ENCODE measurements around the gene TPD52L1.

DNA sequence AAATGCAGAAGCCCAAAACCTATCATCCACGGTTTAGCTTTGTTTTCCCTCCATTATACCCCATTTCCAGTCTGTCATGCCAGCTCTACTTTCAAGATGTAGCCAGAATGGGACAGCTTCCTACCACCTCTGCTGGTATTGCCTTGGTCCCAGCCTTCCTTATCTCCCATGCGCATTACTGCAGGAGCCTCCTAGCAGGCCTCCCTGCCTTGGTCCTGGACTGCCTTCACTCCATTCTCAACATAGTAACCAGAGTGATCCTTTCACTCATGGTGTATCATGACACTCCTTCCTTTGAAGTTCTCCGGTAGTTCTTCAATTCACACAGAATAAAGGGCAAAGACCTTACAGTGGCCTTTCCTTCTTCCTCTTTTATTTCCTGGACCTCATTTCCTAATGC, 15.9 kb downstream of the TPD52L1 start:
- TF ChIP-seq, protein P1, sequence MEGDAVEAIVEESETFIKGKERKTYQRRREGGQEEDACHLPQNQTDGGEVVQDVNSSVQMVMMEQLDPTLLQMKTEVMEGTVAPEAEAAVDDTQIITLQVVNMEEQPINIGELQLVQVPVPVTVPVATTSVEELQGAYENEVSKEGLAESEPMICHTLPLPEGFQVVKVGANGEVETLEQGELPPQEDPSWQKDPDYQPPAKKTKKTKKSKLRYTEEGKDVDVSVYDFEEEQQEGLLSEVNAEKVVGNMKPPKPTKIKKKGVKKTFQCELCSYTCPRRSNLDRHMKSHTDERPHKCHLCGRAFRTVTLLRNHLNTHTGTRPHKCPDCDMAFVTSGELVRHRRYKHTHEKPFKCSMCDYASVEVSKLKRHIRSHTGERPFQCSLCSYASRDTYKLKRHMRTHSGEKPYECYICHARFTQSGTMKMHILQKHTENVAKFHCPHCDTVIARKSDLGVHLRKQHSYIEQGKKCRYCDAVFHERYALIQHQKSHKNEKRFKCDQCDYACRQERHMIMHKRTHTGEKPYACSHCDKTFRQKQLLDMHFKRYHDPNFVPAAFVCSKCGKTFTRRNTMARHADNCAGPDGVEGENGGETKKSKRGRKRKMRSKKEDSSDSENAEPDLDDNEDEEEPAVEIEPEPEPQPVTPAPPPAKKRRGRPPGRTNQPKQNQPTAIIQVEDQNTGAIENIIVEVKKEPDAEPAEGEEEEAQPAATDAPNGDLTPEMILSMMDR (IDR thresholded peaks at IDR 0.05 in 8 of 11, conservative IDR thresholded peaks at IDR 0.05 in 3 of 11) = no peak
- no peak for TF ChIP-seq POLR2AphosphoS5 (IDR thresholded peaks at IDR 0.05)
- no peak for TF ChIP-seq POLR2A (IDR thresholded peaks at IDR 0.05)
